HG02884 (cell line): ENCODE data around the gene PGAP3.

Source experiments
- ATAC-seq: cut with Tn5 transposase; IDR thresholded peaks from one replicate; pipeline ENCODE4 v1.9.1; 2021; ENCODE audit warnings: mild to moderate bottlenecking, moderate library complexity; ENCODE audit not compliant: unreplicated experiment

Gene PGAP3

DNA sequence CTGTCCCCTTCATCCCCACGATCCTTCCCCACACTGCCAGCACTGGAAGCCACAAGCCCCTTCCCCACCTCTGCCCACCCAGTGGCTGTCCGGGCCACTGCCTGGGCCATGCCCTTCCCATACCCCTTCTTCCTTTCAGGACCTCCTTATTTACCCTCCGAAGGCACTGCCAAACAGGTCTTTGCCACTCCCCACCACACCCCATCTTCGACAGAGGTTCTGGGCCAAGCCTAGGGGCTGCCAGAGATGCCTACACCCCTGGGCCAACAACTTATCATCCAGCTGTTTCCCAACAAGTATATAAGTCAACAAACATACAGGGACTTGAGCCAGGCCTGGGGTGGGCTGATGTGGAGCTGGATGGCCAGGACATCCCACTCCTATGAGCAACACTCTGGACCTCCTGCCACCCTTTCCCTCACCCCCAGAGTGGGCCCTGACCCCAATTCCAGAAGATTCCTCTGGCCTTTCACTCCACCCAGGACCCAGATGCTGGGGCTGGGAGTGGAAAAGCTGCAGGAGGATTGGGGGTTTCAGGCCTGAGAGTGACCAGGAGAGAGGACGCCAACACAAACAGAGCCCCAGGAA is 62.6 kb downstream of the PGAP3 start:
- no peak for ATAC-seq

- no peak for ATAC-seq
Measured at GRCh38 chr17:39624313-39624712, 63.5 kb downstream of the PGAP3 start.

- ATAC-seq = no peak
Measured at GRCh38 chr17:39623356-39623950, 64.4 kb downstream of the PGAP3 start.

GRCh38 chr17:39622380-39623006 is 65.4 kb downstream of the PGAP3 start:
- ATAC-seq = no peak

DNA sequence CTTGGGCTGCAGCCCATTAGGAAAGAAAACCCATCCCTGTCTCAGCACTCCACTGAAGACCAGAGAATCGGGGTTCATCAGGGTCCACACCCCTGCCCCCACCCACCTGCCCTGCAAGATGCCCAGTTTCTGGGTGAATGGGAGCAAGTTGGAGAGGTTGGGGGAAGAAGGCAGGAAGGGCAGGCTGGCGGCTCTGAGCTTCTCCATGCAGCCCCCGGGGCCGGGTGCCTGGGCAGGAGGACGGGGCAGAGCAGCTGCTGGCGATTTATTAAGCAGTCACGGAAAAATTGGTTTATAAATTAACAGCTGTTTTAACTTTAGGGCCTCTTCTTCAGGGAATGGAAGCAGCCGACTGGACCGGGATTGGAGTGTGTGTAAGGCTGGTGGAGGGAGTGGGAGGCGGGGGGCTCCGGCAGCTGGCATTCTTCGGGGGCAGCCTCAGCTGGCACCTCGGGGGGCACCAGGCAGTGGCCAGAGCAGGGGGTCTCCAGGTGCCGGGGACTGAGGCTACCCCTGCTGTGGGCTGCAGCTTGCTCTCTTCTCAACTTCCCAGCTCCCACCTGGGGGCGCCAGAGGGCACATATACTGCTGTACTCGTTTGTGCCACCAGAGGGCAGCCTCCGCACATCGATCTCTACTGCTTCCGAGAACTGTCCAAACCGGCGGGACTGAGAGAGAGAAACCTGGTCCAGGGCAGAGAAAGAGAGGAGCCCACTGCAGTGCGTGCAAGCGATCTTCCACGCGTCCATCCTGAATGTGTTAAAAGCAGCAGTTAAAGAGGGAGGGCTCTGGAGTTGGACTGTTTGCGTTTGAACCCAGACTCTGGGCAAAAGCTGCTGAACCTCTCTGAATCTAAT is 66.1 kb downstream of the PGAP3 start:
- ATAC-seq = no peak
